Ramos (cell line): Measurements from ENCODE around the gene ALG9.
"Not testable (repeated sequence)": the region's sequence is repeated elsewhere in the genome, so short reads cannot be mapped to it uniquely, and the experiment has no call there.

Source experiments
- in situ Hi-C: fragments of 300-500 bp; cut with MboI; formaldehyde crosslinking; loops from one replicate; pipeline ENCODE4 v1.14.3; 2022; ENCODE audit warnings: low sequenced_read_pairs; ENCODE audit not compliant: unreplicated experiment

ALG9 gene

GRCh38 chr11:111774955-111775710, 96.2 kb downstream of the ALG9 start:
- in situ Hi-C loops = no loop called here

- in situ Hi-C loops = no loop called here
Observed at GRCh38 chr11:111772535-111772934, 98.8 kb downstream of the ALG9 start.

- in situ Hi-C loops = not testable (repeated sequence)
Observed at GRCh38 chr11:111771205-111771604, 100.2 kb downstream of the ALG9 start.

GRCh38 chr11:111770581-111771134, 100.7 kb downstream of the ALG9 start:
- in situ Hi-C loops = no loop called here

- in situ Hi-C loops = no loop called here
Observed at GRCh38 chr11:111766834-111767142, 104.6 kb downstream of the ALG9 start.

DNA sequence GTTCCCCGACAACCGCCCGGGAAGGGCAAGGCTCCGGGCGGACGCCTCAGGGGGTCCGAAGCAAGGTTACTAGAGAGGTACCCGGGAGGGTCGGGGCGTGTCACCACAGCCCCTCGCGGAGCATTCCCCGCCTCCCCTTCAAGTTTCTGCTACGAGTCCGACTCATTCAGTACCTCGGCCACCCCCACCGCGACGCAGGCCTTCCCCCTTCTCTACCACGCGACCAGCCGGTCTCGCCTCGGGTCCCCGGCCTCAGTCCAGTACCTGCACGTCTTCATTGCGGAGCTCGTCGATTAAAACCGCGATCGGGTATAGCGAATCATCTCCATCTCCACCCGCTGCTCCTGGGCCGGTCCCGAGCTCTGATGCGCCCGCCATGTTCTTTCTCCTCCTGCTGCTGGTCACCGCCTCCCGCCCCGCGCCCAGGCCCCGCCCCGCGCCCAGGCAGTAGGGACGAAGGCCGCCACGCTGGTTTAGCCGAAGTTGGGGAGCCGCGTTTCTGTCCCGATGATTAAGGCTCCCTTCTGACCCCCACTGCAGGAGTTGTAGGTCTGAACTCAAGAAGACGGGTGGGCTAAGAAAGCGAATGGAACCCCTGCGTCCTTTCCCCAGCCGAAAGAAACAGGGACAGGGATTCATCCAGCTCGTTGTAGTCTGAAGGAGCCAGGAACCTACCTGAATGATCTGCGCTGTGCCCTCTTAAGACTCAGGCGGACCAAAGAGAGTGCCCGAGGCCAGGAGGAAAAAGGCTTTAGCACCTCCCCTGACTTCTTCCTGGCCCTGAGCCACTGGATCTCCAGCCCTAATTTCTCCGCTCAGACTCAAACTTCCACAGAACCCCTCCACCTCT, 105.2 kb downstream of the ALG9 start, which contains the start of gene PPP2R1B:
TSS of gene PPP2R1B (minus strand) at position 406 of the 850 bp plus-strand sequence. CDS start at position 378, 28 bp downstream.
- in situ Hi-C loops = no loop called here

DNA sequence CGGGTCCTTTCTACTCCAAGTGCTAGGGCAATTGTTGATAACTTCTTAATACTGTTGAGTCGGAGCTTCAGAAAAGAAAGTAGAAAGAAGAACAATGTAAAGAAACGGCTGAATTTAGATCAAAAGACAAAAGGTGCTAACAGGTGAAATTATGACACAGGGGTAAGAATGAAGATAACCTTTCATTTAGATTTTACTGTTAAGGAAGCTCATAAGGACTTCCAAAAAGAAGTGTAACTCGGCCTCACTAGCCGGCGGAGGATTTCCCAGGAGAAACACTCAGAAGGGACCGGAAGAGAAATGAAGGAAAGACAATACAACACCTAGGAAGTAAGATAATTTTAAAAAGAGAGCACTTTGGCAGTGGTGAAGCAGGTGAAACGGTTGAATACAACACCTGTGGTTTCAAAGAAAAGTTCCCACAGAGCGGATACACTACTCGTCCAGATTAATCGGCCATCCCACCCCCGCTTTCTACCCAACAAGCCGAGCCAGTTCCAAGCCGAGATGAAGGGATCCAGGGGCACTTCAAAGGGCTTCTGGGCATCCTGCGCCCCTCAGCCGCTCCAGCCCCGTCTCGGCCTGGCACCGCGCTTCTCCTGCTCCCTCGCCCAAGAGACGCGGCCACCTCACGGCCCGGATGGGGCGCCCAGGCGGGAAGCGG, 105.9 kb downstream of the ALG9 start:
- in situ Hi-C loops = no loop called here

GRCh38 chr11:111764621-111765020, 106.8 kb downstream of the ALG9 start:
- in situ Hi-C loops = no loop called here

- in situ Hi-C loops = no loop called here
Observed at GRCh38 chr11:111762981-111763643, 108.3 kb downstream of the ALG9 start.

DNA sequence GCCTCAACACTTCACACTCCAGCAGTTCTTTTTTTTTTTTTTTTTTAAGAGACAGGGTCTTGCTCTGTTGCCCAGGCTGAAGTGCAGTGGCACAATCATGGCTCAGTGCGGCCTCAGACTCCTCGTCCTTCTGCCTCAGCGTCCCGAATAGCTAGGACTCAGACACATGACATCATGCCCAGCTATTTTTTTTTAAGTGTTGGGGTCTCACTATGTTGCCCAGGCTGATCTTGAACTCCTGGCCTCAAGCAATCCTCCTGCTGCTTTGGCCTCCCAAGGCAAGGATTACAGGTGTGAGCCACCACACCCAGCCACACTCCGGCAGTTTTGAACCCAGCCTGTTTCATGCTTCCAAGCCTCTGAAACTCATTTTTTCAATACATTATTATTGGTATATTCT, 108.9 kb downstream of the ALG9 start:
- in situ Hi-C loops = no loop called here

GRCh38 chr11:111761036-111761435, 110.3 kb downstream of the ALG9 start:
- in situ Hi-C loops = no loop called here

DNA sequence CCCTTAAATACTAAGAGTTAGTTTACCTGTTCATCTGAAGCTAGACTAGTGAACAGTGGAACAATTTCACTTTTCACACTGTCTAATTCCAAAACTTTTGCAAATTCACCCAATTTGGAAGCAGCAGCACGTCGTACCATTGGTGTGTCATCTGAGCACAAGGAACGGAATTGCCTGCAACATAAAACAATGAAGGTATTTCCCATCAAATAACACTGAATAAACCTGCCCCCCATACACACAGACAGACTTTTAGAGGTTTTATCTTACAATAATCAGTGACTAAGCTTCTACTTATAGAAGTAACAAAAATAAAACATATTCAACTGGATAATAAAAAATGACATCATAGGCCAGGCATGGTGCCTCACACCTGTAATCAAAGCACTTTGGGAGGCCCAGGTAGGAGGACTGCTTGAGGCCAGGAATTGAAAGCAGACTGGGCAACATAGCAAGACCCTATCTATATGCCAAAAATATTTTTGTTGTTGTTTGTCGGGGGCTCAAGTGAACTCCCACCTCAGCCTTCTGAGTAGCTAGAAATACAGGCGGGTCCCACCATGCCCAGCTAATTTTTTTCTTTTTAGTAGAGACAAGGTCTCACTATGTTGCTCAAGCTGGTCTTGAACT, 111.5 kb downstream of the ALG9 start:
- in situ Hi-C loops = no loop called here

GRCh38 chr11:111759376-111759775, 112.0 kb downstream of the ALG9 start:
- in situ Hi-C loops = no loop called here

GRCh38 chr11:111756097-111756496, 115.3 kb downstream of the ALG9 start:
- in situ Hi-C loops = no loop called here

GRCh38 chr11:111749646-111750045, 121.7 kb downstream of the ALG9 start:
- in situ Hi-C loops = no loop called here

DNA sequence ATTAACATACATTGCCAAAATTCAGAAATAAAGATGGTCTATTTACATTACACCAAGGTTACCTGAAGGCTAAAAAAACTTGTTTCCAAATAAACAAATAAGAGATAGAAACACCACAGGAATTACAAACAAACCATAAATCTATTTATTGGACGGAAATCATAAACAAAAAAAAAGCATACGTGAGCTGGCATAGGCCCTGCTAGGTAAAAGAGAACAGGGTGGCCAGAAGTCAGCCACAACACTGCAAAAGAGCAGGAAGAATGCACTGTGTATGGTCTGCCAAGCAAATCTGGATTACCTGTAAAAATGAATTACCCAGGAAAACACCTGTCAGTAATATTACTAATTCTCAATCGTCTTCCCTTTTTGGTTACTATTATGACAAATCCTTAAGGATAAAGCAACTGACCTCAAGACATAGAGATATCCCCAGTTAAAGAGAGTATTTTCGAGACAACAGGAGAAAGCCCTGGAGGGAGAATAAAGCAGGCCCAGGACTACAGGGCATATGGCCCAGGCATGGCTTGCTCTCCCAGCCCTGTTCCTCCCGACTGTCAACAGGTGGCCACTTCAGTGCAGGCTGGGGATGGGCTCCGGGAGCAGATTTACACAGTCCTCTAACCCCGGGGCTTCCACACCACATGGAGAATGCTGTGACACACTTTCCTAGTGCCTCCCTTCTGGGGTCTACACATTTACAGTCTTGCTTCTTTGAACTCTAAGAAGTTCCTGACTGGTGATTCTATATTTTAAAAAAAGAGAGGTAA, 123.2 kb downstream of the ALG9 start:
- in situ Hi-C loops = no loop called here

DNA sequence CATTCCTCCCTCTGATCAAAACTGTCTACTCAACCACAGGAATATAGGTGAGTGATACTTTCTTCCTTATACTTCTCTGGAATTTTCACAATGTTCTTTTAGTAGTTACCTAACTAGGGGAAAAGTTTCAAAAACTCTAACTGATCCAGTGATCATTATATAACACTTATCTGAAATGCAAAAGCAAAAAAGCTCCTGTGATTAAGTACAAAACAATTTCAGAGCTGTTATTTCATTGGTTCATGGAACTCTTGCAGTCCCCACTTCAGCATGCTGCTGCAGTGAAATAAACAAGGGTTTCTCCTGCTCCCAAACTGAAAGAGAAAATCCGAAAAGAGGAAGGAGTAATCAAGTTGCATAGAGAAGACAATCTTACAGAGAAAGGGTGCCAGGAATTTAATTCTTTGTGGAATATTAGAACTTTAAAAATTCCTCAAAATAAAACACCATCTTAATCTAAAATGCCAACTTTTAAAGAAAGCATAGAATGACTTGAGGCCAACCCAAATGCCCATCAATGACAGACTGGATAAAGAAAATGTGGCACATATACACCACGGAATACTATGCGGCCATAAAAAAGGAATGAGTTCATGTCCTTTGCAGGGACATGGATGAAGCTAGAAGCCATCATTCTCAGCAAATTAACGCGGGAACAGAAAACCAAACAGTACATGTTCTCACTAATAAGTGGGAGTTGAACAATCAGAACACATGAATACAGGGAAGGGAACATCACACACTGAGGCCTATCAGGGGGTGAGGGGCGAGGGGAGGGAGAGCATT, 125.5 kb downstream of the ALG9 start:
- in situ Hi-C loops = no loop called here

DNA sequence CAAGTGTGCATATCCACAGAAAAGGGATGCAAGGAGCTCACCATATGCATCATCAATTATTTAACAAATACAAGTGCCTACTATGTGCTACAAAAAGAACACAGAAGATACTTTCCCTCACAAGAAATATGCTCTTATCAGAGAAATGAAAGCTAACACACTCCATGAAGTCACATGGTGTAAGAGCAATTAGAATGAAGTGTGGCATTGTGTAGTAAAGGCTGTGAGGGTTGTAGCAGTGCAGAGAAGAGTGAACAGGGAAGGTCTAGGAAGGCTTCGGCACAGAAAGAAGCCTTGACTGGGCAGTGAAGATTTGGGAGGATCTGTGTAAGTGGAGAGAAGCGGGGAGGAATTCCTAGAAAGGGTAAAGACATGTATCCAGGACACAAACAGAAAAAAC, 127.7 kb downstream of the ALG9 start:
- in situ Hi-C loops = no loop called here
